Measurements from ENCODE around the gene NDRG4. TPM values are rescaled to one million over a fixed set of nuclear protein-coding genes. Genes with fewer than 3 reads are reported as not detected.

Gene NDRG4
- total RNA-seq, 4 donors from 2014 or later = 9.5 to 47.0 (median 21.3) TPM

- TF ChIP-seq, protein P1, sequence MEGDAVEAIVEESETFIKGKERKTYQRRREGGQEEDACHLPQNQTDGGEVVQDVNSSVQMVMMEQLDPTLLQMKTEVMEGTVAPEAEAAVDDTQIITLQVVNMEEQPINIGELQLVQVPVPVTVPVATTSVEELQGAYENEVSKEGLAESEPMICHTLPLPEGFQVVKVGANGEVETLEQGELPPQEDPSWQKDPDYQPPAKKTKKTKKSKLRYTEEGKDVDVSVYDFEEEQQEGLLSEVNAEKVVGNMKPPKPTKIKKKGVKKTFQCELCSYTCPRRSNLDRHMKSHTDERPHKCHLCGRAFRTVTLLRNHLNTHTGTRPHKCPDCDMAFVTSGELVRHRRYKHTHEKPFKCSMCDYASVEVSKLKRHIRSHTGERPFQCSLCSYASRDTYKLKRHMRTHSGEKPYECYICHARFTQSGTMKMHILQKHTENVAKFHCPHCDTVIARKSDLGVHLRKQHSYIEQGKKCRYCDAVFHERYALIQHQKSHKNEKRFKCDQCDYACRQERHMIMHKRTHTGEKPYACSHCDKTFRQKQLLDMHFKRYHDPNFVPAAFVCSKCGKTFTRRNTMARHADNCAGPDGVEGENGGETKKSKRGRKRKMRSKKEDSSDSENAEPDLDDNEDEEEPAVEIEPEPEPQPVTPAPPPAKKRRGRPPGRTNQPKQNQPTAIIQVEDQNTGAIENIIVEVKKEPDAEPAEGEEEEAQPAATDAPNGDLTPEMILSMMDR (IDR thresholded peaks at IDR 0.05) = no peak
- DNase-seq (ENCODE audit: low spot score) = no peak
- no peak for ATAC-seq (ENCODE audit: low FRiP score)
These were observed 6.6 kb downstream of the NDRG4 start for GRCh38 chr16:58506241-58507194.

DNA sequence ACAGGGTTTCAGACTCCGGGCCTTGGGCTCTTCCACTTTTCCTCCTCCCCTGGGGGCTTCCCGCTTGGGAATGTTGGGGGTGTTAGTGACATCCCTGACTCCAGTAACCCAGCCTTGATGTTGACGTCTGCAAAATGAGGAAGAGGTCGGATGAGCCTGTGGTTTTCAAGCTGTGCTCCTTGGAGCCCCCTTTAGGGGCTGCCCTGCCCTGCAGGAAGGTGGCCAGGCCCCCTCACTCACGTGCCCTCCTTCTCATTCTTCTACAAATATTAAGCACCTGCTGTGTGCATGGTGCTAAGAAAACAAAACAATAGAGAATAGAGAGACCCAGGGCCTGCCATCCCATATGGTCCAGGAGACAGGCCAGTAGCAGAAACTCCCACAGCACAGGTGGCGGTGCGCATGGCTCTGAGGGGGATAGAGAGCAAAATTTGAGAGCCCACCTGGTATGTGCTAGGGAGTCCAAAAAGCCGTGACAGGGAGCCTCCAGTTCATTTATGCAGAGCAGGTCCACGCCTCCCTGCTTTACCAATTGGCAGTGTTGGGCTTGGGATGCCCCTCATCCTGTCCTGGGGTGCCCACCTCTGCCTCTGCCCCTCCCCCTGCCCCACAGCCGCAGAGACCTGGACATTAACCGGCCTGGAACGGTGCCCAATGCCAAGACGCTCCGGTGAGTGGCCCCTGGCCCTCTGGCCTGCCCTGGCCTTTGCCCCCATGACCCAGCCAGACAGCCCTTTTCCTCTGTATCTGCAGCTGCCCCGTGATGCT lies 7.4 kb downstream of the NDRG4 start:
- ATAC-seq (ENCODE audit: low FRiP score) (no peak), DNase-seq (ENCODE audit: low spot score) (no peak)
- TF ChIP-seq, protein P1 (IDR thresholded peaks at IDR 0.05) = no peak

GRCh38 chr16:58507963-58508670 lies 8.2 kb downstream of the NDRG4 start:
- DNase-seq (ENCODE audit: low spot score) (no peak), ATAC-seq (ENCODE audit: low FRiP score) (no peak)
- TF ChIP-seq, protein P1 (IDR thresholded peaks at IDR 0.05) = no peak

DNA sequence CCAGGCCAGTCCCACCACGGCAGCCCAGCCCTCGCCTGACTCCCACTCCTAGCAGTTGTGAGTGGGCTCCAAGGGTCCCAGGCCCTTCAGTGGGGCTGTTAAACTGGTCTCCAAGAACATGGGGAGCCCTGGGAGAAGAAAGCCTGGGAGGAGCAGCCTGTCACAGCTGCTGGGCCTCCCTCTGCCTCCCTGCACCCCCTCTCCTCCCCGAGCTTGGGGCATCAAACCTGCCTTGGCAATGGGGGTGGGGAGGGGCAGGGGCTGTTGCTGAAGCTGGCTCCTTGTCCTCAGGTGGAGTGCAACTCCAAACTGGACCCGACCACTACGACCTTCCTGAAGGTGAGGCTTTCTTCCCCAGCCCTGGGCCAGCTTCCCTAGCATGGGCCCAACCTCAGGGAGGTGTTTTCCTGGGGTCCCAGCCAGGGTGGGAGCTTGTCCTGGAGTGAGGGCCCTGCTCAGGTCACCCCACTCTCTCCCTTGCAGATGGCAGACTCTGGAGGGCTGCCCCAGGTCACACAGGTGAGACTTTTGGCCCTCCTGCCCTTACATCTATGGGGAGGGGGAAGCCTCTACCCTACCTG lies 8.8 kb downstream of the NDRG4 start:
- DNase-seq (ENCODE audit: low spot score) = no peak
- TF ChIP-seq, protein P1 (IDR thresholded peaks at IDR 0.05) = no peak
- ATAC-seq (ENCODE audit: low FRiP score) = no peak

- ATAC-seq (ENCODE audit: low FRiP score) = no peak
- no peak for DNase-seq (ENCODE audit: low spot score)
- TF ChIP-seq, protein P1 (IDR thresholded peaks at IDR 0.05) = no peak
These were observed 9.5 kb downstream of the NDRG4 start for GRCh38 chr16:58509256-58510096.

Data from omental fat pad (tissue), 4 donors.